ENCODE measurements around the gene KPNA1. TPM values are rescaled to one million over a fixed set of nuclear protein-coding genes. Genes with fewer than 3 reads are reported as not detected.
"Not testable (repeated sequence)": the region's sequence is repeated elsewhere in the genome, so short reads cannot be mapped to it uniquely, and the experiment has no call there.

Gene KPNA1
- polyA plus RNA-seq, 1 donor = 40.9 TPM

DNA sequence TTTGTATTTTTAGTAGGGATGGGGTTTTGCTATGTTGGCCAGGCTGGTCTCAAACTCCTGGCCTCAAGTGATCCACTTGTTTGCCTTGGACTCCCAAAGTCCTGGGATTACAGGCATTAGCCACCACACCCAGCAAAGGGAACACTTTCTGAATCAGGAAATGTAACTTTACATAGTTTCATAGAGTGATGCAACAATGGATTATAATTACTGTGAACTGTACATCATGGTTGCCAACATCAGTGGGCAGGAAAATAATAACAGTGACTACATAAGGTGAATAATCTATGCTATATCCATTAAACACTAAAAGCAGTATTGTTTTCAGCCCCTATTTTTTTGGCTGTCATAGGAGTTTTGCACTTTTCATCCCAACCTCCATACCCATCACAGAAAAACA is 5.0 kb upstream of the KPNA1 start:
- no peak for DNase-seq

DNA sequence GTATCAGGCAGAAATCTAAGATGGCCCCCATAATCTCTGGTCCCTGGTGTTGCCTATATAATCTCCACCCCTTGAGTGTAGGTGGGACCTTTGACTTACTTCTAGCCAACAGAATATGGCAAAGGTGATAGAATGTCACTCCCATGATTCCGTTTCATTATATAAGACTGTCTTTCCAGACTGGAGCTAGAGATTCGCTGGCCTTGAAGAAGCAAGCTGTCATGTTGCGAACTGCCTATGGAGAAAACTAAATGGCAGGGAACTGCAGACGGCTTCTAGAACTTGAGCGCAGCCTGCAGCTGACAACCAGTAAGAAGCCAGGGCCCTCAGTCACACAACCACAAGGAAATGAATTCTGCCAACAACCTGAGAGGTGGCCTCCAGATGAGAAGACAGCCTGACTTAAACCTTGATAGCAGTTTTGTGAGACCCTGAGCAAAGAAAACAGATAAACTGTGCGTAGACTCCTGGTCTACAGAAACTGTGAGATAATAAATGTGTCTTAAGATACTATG is 2.2 kb upstream of the KPNA1 start:
- no peak for DNase-seq

- DNase-seq = no peak
Observed at GRCh38 chr3:122515870-122516269, 1.1 kb upstream of the KPNA1 start.

DNA sequence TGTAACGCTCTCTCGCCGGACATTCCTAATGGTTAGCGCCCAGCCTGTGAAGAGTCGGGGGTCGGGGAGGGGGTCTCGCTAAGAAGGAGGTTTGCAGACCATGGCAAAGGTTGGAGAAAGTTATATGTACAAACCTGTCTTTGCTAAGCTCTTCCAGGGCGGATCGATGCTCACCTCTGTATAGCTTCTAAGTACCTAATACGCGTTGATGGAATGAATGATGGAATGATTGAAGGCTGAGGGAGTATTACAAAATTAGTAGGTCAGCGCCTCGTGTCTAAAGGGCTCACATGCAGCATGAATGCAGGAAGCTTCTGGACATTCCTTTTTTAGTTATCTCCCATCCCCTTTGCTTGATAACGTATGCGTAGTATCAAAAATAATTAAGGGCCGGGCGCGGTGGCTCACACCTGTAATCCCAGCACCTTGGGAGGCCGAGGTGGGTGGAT is 305 bp upstream of the KPNA1 start:
- DNase-seq = no peak

- DNase-seq = no peak
Observed at GRCh38 chr3:122513386-122514122, 1.2 kb downstream of the KPNA1 start.

DNA sequence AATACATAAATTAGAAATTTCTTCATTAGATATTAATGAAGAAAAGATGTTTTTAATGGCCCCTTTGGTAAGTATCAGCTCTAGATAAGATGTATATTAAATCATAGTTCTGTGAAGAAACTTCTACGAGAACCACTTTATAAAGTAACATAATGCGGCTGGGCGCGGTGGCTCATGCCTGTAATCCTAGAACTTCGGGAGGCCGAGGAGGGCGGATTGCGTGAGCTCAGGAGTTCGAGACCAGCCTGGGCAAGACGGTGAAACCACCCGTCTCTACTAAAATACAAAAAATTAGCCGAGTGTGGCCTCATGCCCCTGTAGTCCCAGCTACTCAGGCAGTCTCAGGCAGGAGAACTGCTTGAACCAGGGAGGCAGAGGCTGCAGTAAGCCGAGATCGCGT is 2.5 kb downstream of the KPNA1 start:
- DNase-seq = no peak

DNA sequence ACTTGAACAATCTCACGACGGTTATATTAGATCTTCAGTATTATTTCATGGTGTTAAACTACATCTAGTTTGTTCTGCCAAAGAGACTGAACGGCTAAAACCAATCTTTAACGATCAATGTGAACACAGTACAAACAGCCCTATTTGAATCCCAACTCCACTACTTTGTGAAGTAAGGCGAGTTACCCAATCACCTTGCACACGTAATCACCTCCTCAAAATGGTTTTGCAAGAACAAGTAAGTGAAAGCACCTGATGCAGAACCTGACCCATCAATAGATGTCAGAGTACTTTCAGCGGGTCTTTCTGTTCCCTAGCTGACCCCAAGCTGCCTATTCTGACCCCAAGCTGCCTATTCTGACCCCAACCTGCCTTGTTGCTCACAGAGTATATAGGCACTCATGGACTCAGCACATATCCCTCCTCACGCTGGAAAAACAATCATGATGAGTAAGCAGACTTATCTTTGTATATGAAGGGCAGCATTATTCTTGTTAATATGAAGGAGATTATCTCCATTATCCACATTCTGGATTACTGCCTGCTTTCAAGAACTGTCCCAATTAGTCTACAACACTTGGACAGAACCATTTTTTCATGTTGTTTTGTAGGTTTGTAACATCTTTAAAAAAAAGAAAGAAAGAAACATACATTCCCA is 3.7 kb downstream of the KPNA1 start:
- DNase-seq = no peak

DNA sequence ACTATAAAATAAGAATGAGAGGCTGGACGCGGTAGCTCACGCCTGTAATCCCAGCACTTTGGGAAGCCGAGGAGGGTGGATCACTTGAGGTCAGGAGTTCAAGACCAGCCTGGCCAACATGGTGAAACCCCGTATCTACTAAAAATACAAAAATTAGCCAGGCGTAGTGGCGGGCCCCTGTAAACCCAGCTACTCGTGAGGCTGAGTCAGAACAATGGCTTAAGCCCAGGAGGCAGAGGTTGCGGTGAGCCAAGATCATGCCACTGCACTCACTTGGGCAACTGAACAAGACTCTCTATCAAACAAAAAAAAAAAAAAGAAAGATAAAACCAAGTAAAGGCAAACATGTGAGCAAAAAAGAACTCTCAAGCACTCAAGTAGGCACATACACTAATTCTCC is 5.8 kb downstream of the KPNA1 start:
- not testable (repeated sequence) for DNase-seq

- DNase-seq = no peak
Observed at GRCh38 chr3:122508135-122508914, 6.4 kb downstream of the KPNA1 start.

DNA sequence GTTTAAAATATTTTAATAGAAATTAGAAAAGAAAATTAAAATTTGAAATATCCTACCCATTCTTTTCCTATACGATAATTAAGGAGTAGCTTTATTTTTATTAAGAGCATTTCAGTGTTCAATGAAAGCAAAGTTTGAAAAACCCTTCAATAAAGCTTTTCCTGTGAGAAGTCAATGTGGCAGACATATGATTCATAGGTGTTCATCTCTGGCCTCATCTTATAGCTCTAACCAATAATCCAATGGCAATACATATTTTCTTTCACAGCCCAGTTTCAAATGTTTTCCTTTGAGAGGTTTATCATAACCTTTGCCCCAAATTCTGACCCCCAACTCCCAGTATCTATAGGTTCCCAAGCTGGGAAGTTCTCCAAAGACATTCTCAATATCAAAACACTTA is 8.3 kb downstream of the KPNA1 start:
- DNase-seq = no peak

GRCh38 chr3:122505676-122506075 is 9.1 kb downstream of the KPNA1 start:
- DNase-seq = no peak

DNA sequence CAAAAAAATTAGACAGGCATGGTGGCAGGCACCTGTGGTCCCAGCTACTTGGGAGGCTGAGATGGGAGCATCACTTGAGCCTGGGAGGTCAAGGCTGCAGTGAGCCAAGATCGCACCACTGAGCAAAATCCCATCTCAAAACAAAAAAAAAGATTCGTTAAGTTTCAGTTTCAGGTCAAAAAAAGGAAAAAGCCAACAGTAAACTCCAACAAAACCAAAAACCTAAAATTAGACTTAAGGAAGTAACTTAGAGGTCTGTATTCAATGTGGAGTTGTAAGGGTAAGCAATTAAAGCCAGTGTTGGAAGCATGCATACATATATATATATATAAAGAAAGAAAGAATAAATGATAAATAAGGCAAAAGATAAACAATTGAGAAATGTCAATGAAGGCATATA is 11.8 kb downstream of the KPNA1 start:
- no peak for DNase-seq

GRCh38 chr3:122502139-122502538 is 12.6 kb downstream of the KPNA1 start:
- DNase-seq = no peak

- DNase-seq = not testable (repeated sequence)
Observed at GRCh38 chr3:122500964-122501363, 13.8 kb downstream of the KPNA1 start.

GRCh38 chr3:122498152-122498551 is 16.6 kb downstream of the KPNA1 start:
- DNase-seq = no peak

- no peak for DNase-seq
Observed at GRCh38 chr3:122497425-122497824, 17.3 kb downstream of the KPNA1 start.

DNA sequence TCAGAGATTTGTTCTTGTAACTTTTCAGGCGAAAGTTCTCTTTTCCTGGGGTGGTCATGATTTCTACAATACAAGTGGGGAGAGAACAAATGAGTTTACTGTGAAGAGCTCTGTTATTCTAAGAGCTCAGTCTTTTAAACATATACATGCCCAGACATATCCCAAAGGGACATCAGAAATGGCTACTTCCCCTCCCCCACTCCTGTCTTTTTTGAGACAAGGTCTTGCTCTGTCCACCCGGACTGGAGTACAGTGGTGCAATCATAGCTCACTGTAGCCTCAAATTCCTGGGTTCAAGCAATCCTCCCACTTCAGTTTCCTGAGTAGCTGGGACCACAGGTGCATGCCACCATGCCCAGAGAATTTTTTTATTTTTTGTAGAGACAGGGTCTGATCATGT is 18.2 kb downstream of the KPNA1 start:
- no peak for DNase-seq

- no peak for DNase-seq
Observed at GRCh38 chr3:122493296-122493695, 21.4 kb downstream of the KPNA1 start.

GRCh38 chr3:122488262-122488973 is 26.3 kb downstream of the KPNA1 start:
- no peak for DNase-seq

GRCh38 chr3:122484985-122485384 is 29.8 kb downstream of the KPNA1 start:
- DNase-seq = no peak

DNA sequence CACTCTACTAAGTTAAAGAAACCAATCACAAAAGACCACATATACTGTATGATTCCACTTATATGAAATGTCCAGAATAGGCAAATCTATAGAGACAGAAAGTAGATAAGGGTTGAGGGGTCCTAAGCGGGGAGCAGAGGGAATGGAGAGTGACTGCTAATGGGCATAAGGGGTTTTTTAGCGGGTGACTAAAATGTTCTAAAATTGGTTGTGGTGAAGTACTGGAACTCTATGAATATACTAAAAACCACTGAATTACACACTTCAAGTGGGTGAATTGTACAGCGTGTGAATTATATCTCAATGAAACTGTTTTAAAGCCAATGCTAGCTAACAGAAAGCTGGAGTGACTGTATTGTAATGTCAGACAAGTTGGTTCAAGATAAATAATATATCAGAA is 33.3 kb downstream of the KPNA1 start:
- no peak for DNase-seq

GRCh38 chr3:122476532-122476931 is 38.2 kb downstream of the KPNA1 start:
- no peak for DNase-seq

- no peak for DNase-seq
Observed at GRCh38 chr3:122475316-122475715, 39.4 kb downstream of the KPNA1 start.

Data from hindlimb muscle (tissue), 1 donor.